Measurements from ENCODE around the gene BEX5. TPM values are rescaled to one million over a fixed set of nuclear protein-coding genes. Genes with fewer than 3 reads are reported as not detected.
"Not testable (repeated sequence)": the region's sequence is repeated elsewhere in the genome, so short reads cannot be mapped to it uniquely, and the experiment has no call there.

Gene BEX5
- total RNA-seq, result not detected in 2 replicates
- polyA plus RNA-seq (2012), result not detected

DNA sequence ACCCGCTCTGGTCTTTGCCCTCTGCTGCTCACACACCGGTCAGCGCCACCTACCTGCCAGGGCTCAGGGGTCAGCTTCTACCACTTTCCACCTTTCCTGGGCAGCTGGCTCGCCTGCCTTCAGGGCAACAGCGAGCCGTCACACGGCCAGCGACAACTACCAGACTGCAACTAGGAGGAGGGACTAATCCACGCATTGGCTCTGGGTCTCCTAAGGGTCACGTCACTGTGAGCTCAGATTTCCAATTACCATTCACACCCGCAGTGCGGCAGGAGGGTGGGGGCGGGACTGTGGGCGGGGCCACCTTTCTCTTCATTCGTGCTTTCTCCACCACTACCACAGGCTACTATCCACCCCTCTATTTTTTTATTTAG is at the start of gene BEX5:
Gene BEX5 (minus strand): TSS at position 172 of the 374 bp plus-strand sequence. CDS start 1,712 bp downstream, outside the sequence.
- DNase-seq (ENCODE audit: low read depth), result peak; percentile 0

DNA sequence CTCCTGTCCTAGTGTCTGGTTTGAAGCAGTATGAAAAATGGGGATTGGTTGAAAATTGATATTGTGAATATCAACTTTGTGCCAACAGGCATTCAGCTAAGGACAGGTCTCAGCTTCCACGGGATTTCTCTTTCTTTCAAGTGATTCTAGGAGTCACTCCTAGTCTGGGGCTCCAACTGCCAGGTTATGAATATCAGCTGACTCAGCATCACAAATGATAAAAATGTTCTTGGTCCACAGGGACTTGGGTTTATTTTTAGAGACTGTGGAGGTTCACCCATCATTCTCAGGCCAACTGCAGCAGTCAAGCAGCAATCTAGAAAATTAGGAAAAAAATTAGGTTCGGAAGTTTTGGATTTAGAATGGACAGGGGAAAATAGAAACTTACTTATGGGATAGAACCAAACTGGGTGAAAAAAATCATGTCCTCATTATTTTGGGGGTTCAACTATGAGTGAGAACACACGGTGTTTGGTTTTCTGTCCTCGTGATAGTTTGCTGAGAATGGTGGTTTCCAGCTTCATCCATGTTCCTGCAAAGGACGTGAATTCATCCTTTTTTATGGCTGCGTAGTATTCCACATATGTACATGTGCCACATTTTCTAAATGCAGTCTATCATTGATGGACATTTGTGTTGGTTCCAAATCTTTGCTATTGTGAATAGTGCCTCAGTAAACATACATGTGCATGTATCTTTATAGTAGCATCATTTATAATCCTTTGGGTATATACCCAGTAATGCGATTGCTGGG is 30.4 kb upstream of the BEX5 start:
- no peak for DNase-seq (ENCODE audit: low read depth)

DNA sequence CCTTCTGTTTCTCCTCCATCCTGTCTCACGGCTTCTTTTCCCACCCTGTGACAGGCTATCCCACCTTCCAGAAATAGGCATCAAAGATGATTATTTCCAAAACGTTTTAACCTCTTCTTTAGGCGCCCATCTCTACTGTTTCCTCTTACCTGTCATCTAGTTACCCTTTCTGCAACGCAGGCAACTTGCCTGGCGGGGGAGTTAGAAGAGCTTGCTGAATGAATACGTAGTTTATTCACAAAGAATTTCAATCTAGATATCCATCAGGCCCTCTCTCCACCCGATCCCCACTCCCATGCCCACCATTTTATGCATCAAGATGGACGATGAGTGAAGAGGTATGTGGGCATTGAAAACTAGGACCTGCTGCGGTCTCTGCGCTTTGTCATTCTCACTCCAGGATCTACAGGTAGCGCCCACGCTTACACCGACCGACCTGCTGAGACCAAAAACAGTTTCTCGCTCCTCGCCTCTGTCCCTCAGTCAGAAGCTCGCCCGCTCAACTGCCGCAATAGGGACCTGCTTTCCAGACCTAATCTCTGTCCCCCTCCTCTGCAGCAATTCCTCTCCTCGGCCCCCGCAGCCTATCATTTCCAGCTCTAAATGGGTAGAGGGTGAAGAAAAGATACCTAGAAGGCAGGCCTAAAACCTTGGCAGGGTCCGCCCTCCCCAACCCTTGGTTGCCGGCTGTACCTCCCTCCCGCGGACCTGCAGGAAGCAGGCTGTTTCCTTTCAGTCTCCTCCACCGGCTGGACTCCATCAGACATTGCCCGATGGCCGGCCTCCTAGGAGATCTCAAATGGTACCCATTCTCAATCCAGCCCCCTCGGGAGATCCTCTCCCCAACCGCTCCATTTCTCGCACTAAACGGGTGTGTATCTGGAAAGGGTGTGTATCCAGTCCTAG is 624 bp downstream of the BEX5 start:
- DNase-seq (ENCODE audit: low read depth), result no peak

DNA sequence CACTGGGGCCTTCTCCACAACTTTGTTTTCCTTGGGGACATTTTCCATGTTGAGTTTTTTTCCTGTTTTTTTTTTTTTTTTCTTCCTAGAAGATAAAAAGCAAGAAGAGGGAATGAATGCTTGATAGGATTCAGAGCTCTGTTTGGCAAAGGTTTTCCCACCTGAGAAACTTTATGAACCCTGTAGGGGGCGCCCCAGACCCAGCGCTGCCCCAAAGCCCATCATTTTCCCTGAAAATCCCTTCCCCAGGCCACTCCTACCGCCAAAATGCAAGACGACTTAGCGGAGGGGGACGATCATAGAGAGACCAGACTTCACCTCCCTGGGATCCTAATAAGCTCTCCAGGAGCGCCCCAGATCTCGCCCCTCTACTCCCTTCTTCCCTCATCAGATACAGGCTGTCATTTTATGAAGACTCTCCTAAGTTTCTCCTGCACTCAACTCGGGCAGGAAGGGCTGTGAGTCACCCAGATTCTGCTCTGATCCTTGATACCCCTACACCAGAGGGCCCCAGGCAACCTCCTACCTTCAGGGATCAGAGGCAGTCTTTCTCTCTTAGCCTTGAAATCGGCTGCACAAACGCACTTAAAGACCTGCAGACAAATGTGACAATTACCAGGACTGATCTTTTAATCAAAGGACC is 1.4 kb downstream of the BEX5 start:
- DNase-seq (ENCODE audit: low read depth), result no peak

DNA sequence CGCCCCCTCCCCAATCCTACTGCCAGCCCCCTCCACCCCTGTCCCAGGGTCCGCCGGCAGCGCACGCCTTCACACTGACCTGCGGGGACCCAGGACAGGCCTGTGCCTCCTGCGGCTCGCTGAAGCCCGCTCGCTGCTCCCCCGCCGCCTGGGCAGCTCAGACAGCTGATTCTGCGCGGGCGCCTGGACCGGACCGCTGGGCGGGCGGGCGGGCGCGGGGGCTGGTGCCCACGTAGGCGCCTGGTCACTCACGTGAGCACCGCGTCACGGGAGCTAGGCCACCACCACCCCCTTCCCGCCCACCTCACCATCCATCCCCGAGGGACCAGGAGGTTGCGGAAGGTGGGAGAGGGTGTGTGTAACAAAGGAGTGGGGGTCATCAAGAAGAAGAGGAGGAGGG is 13.5 kb downstream of the BEX5 start, which contains the start of gene TCEAL6:
Gene TCEAL6 (minus strand): TSS at position 208 of the 400 bp plus-strand sequence.
- not testable (repeated sequence) for DNase-seq (ENCODE audit: low read depth)

DNA sequence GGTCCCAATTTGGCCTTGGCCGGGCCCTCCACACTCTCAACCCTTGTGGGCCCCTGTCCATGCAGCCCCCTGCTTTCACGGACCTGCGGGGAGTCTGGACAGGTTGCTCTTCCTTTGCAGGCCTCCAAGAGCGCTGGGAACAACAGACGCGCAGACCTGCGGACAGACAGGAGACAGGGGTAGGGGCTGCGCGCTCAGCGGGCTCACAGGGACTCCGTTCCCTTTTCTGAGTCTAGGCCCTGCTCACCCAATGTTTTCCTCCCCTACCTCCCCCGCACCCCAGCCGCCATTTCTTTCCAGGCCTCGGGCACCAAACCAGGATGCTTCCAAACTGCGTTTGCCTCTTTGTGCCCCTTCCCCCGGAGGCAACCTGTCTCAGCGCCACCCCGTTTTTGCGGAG is 14.1 kb downstream of the BEX5 start:
- not testable (repeated sequence) for DNase-seq (ENCODE audit: low read depth)

DNA sequence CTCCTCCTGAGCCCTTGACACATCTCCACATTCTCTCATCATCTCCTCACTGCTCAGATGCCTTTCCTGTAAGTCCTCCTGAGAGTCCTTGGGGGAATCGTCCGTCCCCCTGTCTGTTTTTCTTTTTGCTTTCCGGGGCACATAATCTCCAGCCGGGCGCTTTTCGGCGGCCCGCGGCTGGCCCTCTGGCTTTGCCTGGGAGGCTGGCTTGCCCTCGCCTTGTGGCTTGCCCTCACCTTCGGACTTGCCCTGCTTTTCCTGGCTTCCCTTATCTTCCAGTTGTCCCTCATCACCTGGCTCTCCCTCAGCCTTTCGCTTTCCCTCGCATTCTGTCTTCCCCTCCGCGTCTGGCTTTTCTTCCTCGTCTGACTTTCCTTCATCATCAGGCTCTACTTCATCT is 14.9 kb downstream of the BEX5 start:
- not testable (repeated sequence) for DNase-seq (ENCODE audit: low read depth)

DNA sequence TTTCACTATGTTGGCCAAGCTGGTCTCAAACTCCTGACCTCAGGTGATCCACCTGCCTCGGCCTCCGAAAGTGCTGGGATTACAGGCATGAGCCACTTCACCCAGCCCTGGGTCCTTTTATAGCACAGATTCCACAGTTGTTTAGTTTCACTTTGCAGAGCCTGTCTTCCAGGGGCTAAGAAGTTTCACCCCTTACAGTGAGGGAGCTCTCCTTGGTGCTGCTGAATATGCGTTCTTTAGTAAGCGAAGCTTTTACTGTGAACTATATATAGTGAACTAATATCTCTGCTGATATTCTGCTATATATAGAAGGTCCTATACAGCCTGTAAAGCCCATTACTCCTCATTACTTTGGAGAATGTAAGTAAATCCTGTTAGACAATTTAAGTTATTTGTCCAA is 17.7 kb downstream of the BEX5 start:
- DNase-seq (ENCODE audit: low read depth), result peak; percentile 1

DNA sequence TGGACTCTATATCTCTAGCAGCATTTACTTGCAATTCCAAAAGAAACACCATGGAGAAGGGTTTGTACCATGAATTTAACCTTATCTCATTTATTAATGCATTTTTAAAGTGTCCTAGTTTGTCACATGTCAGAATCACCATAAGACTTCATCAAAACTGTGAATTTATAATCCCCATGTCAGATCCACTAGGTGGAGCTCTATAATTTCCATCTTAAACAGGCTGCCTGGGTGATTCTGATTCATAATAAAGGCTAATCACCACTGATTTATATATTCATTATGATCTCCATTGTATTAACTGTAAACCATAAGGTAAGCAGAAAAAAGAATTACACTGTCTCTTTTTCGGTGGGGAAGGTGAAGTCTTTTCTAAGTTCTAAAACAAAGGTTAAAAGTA is 26.3 kb downstream of the BEX5 start:
- no peak for DNase-seq (ENCODE audit: low read depth)

DNA sequence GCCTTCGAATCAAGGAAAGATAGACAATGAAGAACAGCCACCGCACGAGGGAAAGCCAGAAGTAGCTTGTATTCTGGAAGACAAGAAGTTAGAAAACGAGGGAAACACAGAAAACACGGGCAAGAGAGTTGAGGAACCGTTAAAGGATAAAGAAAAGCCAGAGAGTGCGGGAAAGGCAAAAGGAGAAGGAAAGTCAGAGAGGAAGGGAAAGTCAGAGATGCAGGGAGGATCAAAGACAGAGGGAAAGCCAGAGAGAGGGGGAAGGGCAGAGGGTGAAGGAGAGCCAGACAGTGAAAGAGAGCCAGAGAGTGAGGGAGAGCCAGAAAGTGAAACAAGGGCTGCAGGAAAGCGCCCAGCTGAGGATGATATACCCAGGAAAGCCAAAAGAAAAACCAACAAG is 28.9 kb downstream of the BEX5 start:
- DNase-seq (ENCODE audit: low read depth), result no peak

DNA sequence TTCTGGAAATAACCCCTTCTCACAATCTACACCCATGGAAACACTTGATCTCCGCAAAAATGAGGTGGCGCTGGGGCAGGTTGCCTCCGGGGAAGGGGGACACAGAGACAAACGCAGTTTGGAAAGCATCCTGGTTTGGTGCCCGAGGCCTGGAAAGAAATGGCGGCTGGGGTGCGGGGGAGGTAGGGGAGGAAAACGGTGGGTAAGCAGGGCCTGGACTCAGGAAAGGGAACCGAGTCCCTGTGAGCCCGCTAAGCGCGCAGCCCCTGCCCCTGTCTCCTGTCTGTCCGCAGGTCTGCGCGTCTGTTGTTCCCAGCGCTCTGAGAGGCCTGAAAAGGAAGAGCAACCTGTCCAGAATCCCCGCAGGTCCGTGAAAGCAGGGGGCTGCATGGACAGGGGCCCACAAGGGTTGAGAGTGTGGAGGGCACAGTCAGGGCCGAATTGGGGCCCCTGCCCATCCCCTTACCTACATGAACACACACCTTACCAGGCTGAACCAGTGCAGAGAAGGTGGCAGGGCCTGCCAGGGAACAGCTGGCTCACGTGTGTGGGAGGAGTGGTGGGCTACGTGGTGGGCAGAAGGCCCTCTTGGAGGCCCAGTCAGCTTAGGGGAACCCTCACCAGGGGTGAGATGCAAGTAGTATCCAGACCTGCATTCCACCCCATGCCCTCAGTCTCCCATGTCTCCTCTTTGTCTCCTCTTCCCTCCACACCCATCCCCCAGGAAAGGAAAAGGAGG is 29.5 kb downstream of the BEX5 start:
- DNase-seq (ENCODE audit: low read depth), result not testable (repeated sequence)

DNA sequence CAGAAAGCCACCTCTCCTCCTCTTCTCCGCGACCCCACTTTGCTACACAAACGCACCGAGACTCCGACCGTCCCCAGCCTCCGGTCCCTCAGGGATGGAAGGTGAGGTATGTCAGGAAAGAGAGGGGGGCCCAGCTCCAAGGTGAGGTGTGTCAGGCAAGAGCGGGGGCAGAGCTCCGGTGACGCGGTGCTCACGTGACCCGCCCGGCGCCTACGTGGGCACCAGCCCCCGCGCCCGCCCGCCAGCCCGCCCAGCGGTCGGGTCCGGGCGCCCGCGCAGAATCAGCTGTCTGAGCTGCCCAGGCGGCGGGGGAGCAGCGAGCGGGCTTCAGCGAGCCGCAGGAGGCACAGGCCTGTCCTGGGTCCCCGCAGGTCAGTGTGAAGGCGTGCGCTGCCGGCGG is 30.3 kb downstream of the BEX5 start, which contains the start of gene TCEAL2:
Gene TCEAL2 (plus strand): TSS at position 244 of the 400 bp plus-strand sequence. CDS start 1,152 bp downstream, outside the sequence.
- DNase-seq (ENCODE audit: low read depth), result not testable (repeated sequence)

DNA sequence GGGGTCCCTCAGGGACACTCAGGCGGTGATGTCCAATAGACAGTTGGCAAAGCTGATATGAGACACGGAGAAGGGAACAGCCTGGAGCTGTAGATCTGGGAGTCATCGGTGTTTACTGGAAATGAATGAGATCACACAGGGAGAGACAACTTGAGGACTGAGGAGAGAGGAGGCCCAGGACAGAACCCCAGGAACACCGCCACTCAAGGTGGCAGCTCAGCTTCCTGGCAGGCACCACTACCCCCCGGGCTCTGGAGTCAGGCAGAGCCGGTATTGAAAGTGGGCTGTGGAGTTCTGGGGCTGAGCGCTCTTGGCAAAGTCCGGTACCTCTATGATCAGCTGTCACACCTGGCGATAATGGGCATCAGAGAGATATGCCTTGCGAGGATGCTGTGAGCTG is 30.8 kb downstream of the BEX5 start:
- not testable (repeated sequence) for DNase-seq (ENCODE audit: low read depth)

DNA sequence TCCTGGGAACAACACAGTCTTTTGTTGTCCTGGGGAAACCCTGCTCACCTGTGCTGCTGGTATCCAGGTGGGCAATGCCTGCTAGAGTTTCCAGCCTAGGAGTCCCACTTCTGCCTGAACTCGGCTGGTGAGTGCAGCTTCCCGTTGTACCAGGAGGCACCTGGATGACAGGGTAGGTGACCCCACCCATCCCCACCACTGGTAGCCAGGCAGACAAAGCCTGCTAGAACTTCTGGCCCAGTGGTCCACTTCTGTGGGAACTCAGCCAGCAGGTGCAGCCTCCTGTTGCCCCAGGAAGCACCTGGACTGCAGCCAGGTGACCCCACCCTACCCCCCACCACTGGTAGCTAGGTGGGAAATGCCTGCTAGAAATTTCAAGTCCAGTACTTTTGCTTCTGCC is 40.0 kb downstream of the BEX5 start:
- no peak for DNase-seq (ENCODE audit: low read depth)

DNA sequence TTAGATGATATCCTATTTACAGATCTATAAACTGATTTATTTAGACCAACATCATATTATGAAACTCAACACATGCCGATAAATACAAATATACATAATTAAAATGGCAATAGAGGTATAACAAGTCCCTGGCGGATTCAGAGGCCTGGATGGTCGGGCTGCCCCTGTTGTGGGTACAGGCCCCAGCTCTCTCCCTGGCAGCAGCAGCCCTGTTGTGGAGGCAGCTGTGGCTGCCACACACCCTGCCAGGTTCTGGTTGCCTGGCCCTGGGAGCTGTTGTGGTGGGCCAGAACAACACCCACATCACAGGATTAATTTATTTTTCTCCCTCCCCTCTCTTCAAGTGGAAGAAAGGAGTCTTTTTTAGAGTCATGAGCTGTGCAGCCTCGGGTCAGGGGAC is 42.4 kb downstream of the BEX5 start:
- no peak for DNase-seq (ENCODE audit: low read depth)

Other genes with a start within 250 kb of the BEX5 start
- gene ZMAT1, start 223.9 kb downstream of the BEX5 start, total RNA-seq, result 0.19 and 0.31 TPM in 2 replicates
- gene TCEAL2, start 30.3 kb downstream of the BEX5 start, total RNA-seq, result not detected in 2 replicates
- gene TCEAL6, start 13.5 kb downstream of the BEX5 start, total RNA-seq, result not detected in 2 replicates
- gene TCP11X1, start 59.3 kb upstream of the BEX5 start, total RNA-seq, result not detected in 2 replicates
- gene NXF2, start 91.2 kb upstream of the BEX5 start, total RNA-seq, result not detected in 2 replicates